Measurements from ENCODE around the gene ATP6V1G3. TPM values are rescaled to one million over a fixed set of nuclear protein-coding genes. Genes with fewer than 3 reads are reported as not detected.

Gene ATP6V1G3, protein sequence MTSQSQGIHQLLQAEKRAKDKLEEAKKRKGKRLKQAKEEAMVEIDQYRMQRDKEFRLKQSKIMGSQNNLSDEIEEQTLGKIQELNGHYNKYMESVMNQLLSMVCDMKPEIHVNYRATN
- total RNA-seq, result not detected in 2 replicates

DNA sequence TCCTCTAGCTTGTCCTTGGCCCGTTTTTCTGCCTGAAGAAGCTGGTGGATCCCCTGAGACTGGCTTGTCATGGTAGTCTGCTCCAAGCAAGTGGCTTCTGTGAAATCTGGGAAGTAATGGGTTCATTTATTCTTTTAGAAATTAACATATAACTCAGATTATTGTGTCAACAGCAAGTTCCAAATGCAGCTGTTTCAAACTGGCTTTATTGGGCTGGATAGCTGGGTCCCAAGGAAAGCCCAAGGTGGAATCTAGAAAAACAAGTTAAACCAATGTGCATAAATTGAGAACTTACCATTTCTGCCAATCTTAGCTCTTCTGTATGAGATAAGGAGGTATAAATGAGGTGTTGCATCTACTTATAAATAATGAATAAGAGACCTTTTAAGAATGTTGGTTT lies at the start of gene ATP6V1G3:
TSS of gene ATP6V1G3 (minus strand) at position 101 of the 400 bp plus-strand sequence. CDS start at position 71, 30 bp downstream.

Other genes with a start within 250 kb of the ATP6V1G3 start
- gene PTPRC, start 98.4 kb upstream of the ATP6V1G3 start, total RNA-seq, result not detected in 2 replicates

Measured in mesangial cell (primary cell).